ENCODE data around the gene CYP26A1.

Gene CYP26A1

GRCh38 chr10:93064874-93065660, 8.6 kb upstream of the CYP26A1 start:
- DNase-seq (ENCODE audit: insufficient read length, low spot score) (no peak), FAIRE-seq (no peak)

- no peak for FAIRE-seq
- DNase-seq (ENCODE audit: insufficient read length, low spot score) = no peak
These were observed 7.8 kb upstream of the CYP26A1 start for GRCh38 chr10:93065675-93066543.

GRCh38 chr10:93066544-93066913, 7.2 kb upstream of the CYP26A1 start:
- FAIRE-seq (no peak), DNase-seq (ENCODE audit: insufficient read length, low spot score) (no peak)

- no peak for FAIRE-seq
- DNase-seq (ENCODE audit: insufficient read length, low spot score) = no peak
These were observed 6.0 kb upstream of the CYP26A1 start for GRCh38 chr10:93067443-93068365.

GRCh38 chr10:93068411-93069244, 5.1 kb upstream of the CYP26A1 start:
- no peak for FAIRE-seq
- DNase-seq (ENCODE audit: insufficient read length, low spot score) = no peak

GRCh38 chr10:93069245-93069561, 4.5 kb upstream of the CYP26A1 start:
- DNase-seq (ENCODE audit: insufficient read length, low spot score) = no peak
- no peak for FAIRE-seq

GRCh38 chr10:93070378-93071176, 3.1 kb upstream of the CYP26A1 start:
- DNase-seq (ENCODE audit: insufficient read length, low spot score) (no peak), FAIRE-seq (no peak)

GRCh38 chr10:93071177-93071472, 2.6 kb upstream of the CYP26A1 start:
- FAIRE-seq = no peak
- no peak for DNase-seq (ENCODE audit: insufficient read length, low spot score)

- FAIRE-seq (no peak), DNase-seq (ENCODE audit: insufficient read length, low spot score) (no peak)
These were observed 1.9 kb upstream of the CYP26A1 start for GRCh38 chr10:93071674-93072224.

GRCh38 chr10:93072225-93072712, 1.4 kb upstream of the CYP26A1 start:
- no peak for DNase-seq (ENCODE audit: insufficient read length, low spot score)

GRCh38 chr10:93072713-93073538, 767 bp upstream of the CYP26A1 start:
- no peak for FAIRE-seq
- no peak for DNase-seq (ENCODE audit: insufficient read length, low spot score)

More at GRCh38 chr10:93072225-93072712, 1.4 kb upstream of the CYP26A1 start:
- FAIRE-seq = no peak

- DNase-seq (ENCODE audit: insufficient read length, low spot score) (no peak), FAIRE-seq (no peak)
These were observed 479 bp downstream of the CYP26A1 start for GRCh38 chr10:93074147-93074596.

GRCh38 chr10:93074597-93075368, 1.1 kb downstream of the CYP26A1 start:
- DNase-seq (ENCODE audit: insufficient read length, low spot score) = no peak
- FAIRE-seq = no peak

GRCh38 chr10:93075369-93076221, 1.9 kb downstream of the CYP26A1 start:
- no peak for DNase-seq (ENCODE audit: insufficient read length, low spot score)
- FAIRE-seq = peak; percentile 23

- FAIRE-seq (no peak), DNase-seq (ENCODE audit: insufficient read length, low spot score) (no peak)
These were observed 3.2 kb downstream of the CYP26A1 start for GRCh38 chr10:93076871-93077270.

- FAIRE-seq (no peak), DNase-seq (ENCODE audit: insufficient read length, low spot score) (no peak)
These were observed 4.2 kb downstream of the CYP26A1 start for GRCh38 chr10:93077860-93078337.
